ENCODE data around the gene LINGO1.

DNA sequence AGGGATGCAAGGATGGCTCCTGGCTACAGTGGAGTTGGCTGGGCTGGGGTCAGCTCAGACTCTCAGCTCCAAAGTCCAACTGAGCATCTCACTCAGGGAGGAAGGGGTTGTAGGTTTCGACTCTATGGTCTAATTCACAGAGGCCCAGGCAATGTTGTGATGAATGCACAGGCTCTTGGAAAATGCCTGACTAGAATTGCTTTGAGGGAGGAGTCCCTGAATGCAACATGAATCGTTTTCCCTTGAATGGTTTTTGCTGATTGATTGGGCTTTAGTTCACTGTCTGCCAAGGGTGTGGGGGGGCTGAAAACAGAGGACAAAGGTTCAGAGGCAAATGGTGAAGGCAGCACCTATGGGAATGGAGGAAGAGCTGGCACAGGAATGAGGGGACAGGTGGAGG lies 48.6 kb upstream of the LINGO1 start:
- TF ChIP-seq POLR2A (IDR thresholded peaks at IDR 0.05), result no peak
- TF ChIP-seq, protein P1, sequence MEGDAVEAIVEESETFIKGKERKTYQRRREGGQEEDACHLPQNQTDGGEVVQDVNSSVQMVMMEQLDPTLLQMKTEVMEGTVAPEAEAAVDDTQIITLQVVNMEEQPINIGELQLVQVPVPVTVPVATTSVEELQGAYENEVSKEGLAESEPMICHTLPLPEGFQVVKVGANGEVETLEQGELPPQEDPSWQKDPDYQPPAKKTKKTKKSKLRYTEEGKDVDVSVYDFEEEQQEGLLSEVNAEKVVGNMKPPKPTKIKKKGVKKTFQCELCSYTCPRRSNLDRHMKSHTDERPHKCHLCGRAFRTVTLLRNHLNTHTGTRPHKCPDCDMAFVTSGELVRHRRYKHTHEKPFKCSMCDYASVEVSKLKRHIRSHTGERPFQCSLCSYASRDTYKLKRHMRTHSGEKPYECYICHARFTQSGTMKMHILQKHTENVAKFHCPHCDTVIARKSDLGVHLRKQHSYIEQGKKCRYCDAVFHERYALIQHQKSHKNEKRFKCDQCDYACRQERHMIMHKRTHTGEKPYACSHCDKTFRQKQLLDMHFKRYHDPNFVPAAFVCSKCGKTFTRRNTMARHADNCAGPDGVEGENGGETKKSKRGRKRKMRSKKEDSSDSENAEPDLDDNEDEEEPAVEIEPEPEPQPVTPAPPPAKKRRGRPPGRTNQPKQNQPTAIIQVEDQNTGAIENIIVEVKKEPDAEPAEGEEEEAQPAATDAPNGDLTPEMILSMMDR (IDR thresholded peaks at IDR 0.05), result no peak
- no peak for TF ChIP-seq EP300 (IDR thresholded peaks at IDR 0.05)

All from ovary (tissue), 3 donors.